NOMO-1 treated with dmso at 0.1 percent for 144 hours (cell line): ENCODE results near the gene ADAD2.

Experiments used
- DNase-seq: peaks from one replicate; lab custom pipeline; 2025; ENCODE audit not compliant: unreplicated experiment; lab: John Stamatoyannopoulos, UW

The ADAD2 gene

DNA sequence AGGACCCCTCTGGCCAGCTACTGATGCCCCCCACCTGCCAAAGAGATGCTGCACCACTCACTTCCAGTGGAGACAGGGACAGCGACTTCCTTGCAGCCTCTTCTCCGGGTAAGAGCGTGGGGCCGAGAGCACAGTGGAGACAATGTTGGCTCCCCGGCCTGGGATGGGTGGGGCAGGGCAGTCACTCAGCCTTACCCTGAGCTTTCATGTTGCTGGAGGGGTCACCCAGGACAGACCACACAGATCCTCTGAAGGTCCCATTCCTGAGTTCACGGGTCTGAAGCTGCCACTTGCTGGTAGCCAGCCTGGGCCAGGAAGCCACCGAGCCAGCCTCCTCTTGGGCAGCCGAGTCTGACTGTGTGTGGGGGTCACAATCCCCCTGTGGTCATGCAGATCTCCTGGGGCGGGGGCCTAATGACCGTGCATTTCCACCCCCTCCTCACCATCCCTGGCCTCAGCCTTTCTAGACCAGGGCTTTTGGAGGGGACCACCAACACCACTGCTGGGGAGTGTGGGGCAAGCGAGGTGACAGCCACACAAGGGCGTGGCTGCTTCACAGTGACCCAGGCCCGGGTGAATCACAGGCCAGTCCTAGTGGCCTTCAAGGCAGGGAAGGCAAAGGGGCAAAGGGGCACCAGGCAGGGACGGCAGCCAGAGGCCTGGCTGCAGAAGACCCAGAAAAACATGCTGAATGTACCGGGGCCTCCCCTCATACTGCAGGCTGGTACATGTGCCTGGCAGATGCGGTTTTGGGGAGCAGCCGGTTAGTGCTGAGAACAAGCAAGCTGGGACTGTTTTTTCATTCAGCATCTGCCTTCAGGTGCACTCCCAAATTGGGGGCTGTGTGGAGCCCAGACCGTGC lies 14.5 kb upstream of the ADAD2 start:
- DNase-seq = no peak

DNA sequence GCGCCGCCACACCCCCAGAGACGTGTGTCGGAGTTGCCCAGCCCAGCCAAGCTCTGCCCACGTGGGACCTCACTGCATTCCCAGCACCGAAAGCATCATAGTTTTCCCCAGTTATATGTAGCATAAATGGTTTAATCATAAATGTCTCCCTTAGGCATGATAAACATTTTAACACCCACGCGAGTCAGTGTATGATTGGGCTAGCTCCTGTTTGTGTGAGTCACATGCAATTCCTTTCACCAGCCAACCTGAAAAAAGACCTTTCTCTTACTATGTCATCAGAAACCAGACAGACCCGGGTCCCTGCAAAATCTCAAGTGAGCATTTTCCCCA lies 13.2 kb upstream of the ADAD2 start:
- no peak for DNase-seq

GRCh38 chr16:84178146-84178765 lies 12.7 kb upstream of the ADAD2 start:
- DNase-seq = no peak

- no peak for DNase-seq
Measured at GRCh38 chr16:84178892-84179611, 11.9 kb upstream of the ADAD2 start.

DNA sequence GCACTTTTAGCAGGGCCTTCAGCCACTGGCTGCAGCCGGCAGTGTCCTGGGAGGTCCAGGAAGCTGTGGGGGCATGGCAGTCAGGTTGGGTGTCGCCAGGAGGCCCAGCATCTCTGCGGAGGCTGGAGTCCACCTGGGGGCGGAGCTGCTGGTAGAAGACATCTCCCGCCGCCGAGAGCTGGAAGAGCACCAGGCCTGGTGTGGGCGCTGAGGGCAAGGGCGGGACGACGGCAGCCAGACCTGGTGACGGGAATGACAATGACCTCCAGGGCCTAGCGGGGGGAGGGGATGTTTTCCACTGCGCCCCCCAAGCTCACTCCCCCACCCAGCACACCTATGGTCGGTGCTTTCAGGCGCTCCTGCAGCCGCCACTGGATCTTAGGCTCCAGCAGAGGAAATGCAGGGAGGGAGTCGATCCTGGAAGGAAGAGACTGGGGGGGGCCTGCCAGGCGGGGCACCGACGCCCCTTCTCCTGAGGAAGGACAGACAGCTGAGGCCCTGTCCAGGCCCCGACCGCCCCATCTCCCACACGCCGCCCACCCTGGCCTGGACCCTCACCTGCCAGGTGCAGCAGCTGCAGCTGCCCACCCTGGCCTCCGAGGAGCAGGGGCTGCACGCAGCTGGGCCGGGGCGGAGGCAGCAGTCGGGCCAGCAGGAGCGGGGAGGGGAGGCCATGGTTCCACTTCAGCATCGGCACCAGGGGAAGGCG lies 11.2 kb upstream of the ADAD2 start:
- no peak for DNase-seq

DNA sequence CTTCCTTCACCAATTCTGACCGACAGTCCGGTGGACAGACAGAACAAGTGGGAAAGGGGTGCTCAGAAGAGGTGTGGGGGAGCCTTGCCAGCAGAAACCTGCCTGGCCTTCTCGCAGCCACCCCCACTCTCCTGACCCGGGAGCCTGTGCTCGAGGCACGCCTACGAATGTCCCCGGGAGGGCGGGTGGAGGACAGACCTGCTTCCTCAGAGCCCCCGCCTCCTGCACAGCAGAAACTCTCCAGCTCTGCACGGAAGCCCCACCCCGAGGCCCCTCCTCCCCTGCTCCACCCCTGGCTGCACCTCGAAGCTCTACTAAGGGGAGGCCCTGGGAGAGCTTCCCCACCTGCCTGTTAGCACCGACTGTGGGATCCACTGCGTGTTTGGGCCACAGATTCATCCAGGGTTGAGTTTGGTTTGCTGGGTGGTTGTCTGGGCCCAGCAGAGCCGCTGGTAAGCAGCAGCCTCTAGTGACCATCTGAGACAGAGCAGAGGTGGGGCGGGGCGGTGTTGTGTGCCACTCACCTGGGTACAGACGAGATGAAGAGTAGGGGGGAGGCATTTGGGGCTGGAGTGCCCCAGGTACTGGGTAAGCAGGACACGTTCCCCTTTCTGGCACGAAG lies 10.3 kb upstream of the ADAD2 start:
- DNase-seq = no peak

GRCh38 chr16:84181144-84181915 lies 9.6 kb upstream of the ADAD2 start:
- no peak for DNase-seq

- DNase-seq = no peak
Measured at GRCh38 chr16:84182104-84182503, 8.9 kb upstream of the ADAD2 start.

DNA sequence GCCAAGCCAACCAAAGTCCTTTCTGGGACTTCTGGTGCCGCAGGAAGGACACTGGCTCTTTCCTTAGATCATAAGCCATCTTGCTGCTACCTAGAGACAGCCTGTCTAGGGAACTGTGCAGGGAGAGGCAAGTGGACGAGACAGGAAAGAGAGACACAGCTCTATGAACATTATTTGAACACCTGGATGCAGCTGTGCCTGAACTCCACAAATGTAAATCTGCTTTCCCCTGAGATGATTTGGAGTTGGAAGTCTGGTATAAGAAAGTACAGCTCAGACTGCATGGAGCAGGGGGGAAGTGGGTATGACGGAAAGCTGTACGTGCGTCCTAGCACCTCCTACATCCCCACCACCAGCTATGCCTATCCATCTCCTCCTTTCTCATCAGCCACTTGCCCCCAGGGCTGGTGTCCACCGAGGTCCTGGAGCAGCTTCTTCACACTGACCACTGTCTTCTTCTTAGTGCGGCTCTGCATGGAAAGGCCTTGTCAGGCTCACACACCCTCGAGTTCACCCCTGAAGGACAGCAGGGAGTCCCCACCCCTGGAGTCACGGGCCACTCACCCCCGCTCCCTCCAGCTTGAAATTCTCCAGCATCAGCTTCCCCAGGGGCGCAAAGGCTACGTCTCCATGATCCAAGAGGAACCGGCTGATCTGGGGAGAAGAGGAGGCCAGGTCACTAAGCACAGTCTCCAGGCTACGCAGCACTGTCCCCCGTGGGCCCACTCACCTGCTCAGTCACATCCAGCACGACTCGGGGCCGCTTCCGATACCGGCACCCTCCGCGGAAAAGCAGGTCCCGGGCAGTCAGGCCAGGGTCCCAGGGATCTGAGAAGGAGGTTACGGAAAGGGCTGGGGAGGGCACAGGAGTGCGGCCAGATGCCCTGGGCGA lies 8.0 kb upstream of the ADAD2 start:
- DNase-seq = no peak

DNA sequence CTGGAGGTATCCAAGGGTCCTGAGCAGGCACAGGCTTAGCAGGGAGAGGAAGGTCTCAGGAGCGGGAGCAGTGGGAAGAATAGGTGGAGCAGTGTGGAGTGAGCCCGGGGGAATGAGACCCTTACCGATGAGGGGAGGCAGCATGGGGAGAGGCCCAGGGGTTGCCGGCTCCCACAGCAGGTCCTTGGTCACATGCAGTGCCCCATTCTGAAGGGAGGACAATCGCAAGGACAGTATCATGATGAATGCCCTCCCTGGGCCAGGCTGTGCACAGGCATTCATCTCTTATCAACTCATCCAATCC lies 7.4 kb upstream of the ADAD2 start:
- DNase-seq = no peak

GRCh38 chr16:84183911-84184591 lies 6.9 kb upstream of the ADAD2 start:
- DNase-seq = no peak

DNA sequence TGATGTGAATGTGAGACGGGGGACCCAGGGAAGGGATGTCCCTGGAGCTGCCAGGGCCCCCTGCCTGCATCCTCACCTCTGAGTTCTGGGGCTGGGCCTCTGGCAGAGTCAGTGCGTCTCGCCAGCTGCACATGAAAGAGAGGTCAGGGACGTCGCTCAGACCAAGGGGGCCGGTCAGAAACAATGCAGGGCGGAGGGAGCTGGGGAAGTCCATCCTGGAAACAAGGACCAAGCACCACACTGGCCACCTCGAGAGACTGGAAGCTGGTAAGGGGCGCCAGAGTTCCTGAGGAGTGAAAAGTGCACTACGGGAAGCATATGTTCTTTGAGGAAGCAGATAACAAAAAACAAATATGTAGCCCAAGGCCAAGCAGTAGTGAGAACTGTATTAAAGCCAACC lies 6.2 kb upstream of the ADAD2 start:
- no peak for DNase-seq

GRCh38 chr16:84186685-84187437 lies 4.1 kb upstream of the ADAD2 start, which contains the start of gene TAF1C:
Gene TAF1C, minus strand, starts transcription at chr16:84187057. Its CDS starts 2,069 bp downstream, at chr16:84184988.
- peak; percentile 81 for DNase-seq

DNA sequence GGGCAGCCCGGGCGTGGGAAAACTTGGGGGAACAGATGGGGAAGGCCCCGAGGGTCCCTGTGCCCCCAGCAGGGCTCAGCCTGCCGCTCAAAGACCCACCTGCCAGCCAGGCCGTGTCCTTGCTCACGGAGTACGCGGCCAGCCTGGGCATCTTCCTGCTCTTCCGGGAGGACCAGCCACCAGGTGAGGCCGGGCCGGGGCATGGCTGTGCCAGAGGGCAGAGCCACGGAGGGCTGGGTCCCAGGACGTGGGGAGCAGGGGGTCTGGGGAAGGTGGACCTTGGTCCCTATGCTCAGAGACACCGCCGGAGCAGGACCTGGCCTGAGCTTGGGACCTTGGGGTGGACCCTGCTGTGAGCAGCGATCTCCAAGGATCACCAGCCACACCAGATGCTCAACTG lies 509 bp downstream of the ADAD2 start:
- no peak for DNase-seq

GRCh38 chr16:84193480-84193879 lies 2.5 kb downstream of the ADAD2 start:
- DNase-seq = no peak

DNA sequence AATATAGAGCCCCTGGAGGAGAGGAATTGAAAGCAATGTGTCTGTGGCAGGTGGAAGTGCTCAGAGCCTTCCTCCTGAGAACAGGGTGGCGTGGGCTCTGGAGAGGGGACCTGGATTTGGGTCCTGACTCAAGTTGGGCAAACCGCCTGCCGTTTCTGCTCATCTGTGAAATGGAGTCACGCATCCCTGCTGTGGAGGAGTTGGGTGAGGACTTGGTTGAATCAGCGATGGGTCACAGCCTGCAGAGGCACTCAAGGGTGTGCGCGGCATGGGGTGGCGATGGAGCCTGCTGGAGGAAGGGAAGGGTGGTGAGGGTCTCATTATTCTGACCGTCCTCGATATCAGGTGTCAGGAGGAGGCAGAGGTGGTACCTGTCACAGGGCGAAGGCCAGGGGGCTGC lies 3.1 kb downstream of the ADAD2 start:
- no peak for DNase-seq

- DNase-seq = no peak
Measured at GRCh38 chr16:84194470-84195200, 3.7 kb downstream of the ADAD2 start.
